SK-N-SH treated with all-trans-retinoic acid at 6 μM for 48 hours (cell line): ENCODE measurements around the gene ATG2A.

ENCODE experiments used
- ARNTL ChIP-seq: fragments of 450-650 bp; formaldehyde crosslinking; IDR thresholded peaks from 2 replicates; pipeline ENCODE4 v1.5.0; 2020; ENCODE audit warnings: low read depth, mild to moderate bottlenecking, moderate library complexity, borderline replicate concordance
- RARB ChIP-seq: fragments of 250-450 bp; sonication (Bioruptor Pico); IDR thresholded peaks from 2 replicates; pipeline ENCODE4 v1.8.0; 2021; ENCODE audit warnings: mild to moderate bottlenecking, moderate library complexity
- SNAI2 ChIP-seq: fragments of 250-450 bp; sonication (Bioruptor Pico); IDR thresholded peaks from 2 replicates; pipeline ENCODE4 v1.5.0; 2020; ENCODE audit warnings: mild to moderate bottlenecking, moderate library complexity
- TCF4 ChIP-seq: fragments of 250-450 bp; sonication (Bioruptor Pico); IDR thresholded peaks from 2 replicates; pipeline ENCODE4 v1.8.0; 2021; ENCODE audit warnings: mild to moderate bottlenecking, moderate library complexity, borderline replicate concordance
- ZC3H10 ChIP-seq: fragments of 250-450 bp; sonication (Bioruptor Pico); IDR thresholded peaks from 2 replicates; pipeline ENCODE4 v1.5.1; 2021; ENCODE audit warnings: mild to moderate bottlenecking, moderate library complexity

GRCh38 chr11:64848214-64848825 is 68.7 kb downstream of the ATG2A start:
- TF ChIP-seq SNAI2 (no peak), ARNTL (CRISPR knock-in tag) (no peak), ZC3H10 (CRISPR knock-in tag) (no peak), RARB (CRISPR knock-in tag) (no peak), TCF4 (no peak)
